SK-N-SH (cell line): ENCODE results near the gene COL8A1. TPM values are rescaled to one million over a fixed set of nuclear protein-coding genes. Genes with fewer than 3 reads are reported as not detected.
A peak's percentile ranks its signal among the peaks of the same experiment; 100 is the strongest.
"Not testable (repeated sequence)": the region's sequence is repeated elsewhere in the genome, so short reads cannot be mapped to it uniquely, and the experiment has no call there.

Experiments used
- CTCF ChIA-PET: fragments of 300-600, 350-600 bp; formaldehyde crosslinking; extraction: SDS; loops from one replicate; lab custom pipeline; 2021; lab: Yijun Ruan, JAX
- POLR2A ChIA-PET: fragments of 350-600 bp; sonication (Branson Sonifier 250); formaldehyde crosslinking; extraction: SDS; loops from one replicate; lab custom pipeline; 2020; ENCODE audit warnings: antibody characterized with exemption, inconsistent platforms; lab: Yijun Ruan, JAX
- DNase-seq: peaks from one replicate; pipeline ENCODE4 v3.0.0; 2012
- H2AFZ ChIP-seq: fragments of 200-600 bp; sonication (generic); 2 replicates; pipeline ENCODE4 v1.8.1; 2016; ENCODE audit warnings: antibody characterized with exemption, mild to moderate bottlenecking, low read depth
- H3F3A ChIP-seq: fragments of 200-600 bp; sonication (generic); replicated peaks from 2 replicates; pipeline ENCODE3; 2016; ENCODE audit warnings: antibody characterized with exemption, mild to moderate bottlenecking; ENCODE audit not compliant: insufficient read depth
- H3K27ac ChIP-seq, 2 experiments: fragments of 200-500 bp in 1 of 2; fragments of 200-600 bp in 1 of 2; sonication (Bioruptor generic) in 1 of 2; sonication (generic), shearing (Covaris generic) in 1 of 2; 2 replicates each; pipeline versions ENCODE4 v1.5.1 to v1.6.1; 2014 to 2016; ENCODE audit warnings: low read depth in 2 of 2, inconsistent platforms in 1 of 2, low read length in 1 of 2, mild to moderate bottlenecking in 1 of 2, mixed read lengths in 1 of 2
- H3K27me3 ChIP-seq: fragments of 200-600 bp; sonication (generic), shearing (Covaris generic); 2 replicates; pipeline ENCODE4 v1.6.1; 2016; ENCODE audit warnings: mixed run types; ENCODE audit not compliant: insufficient read depth
- H3K36me3 ChIP-seq, 2 experiments: fragments of 200-500 bp in 1 of 2; fragments of 200-600 bp in 1 of 2; sonication (Bioruptor generic) in 1 of 2; sonication (generic) in 1 of 2; replicated peaks in 1 of 2; 2 replicates each; pipeline versions ENCODE3 to v1.5.1; 2014 to 2016; ENCODE audit warnings: low read length in 1 of 2, mild to moderate bottlenecking in 1 of 2; ENCODE audit not compliant: insufficient read depth in 2 of 2, control insufficient read depth in 1 of 2
- H3K4me1 ChIP-seq, 2 experiments: fragments of 200-500 bp in 1 of 2; fragments of 200-600 bp in 1 of 2; sonication (Bioruptor generic) in 1 of 2; sonication (generic), shearing (Covaris generic) in 1 of 2; 2 replicates each; pipeline versions ENCODE4 v1.5.1 to v1.6.1; 2014 to 2016; ENCODE audit warnings: low read depth in 1 of 2, low read length in 1 of 2, mixed run types in 1 of 2; ENCODE audit not compliant: insufficient read depth in 2 of 2, control insufficient read depth in 1 of 2
- H3K4me2 ChIP-seq: fragments of 200-600 bp; sonication (generic), shearing (Covaris generic); 2 replicates; pipeline ENCODE4 v1.6.1; 2017; ENCODE audit warnings: mixed run types
- H3K4me3 ChIP-seq, 2 experiments: fragments of 200-500 bp in 1 of 2; fragments of 200-600 bp in 1 of 2; sonication (Bioruptor generic) in 1 of 2; sonication (generic), shearing (Covaris generic) in 1 of 2; 2 replicates each; pipeline versions ENCODE4 v1.5.1 to v1.8.1; 2014 to 2016; ENCODE audit warnings: low read depth in 2 of 2, inconsistent platforms in 1 of 2, low read length in 1 of 2, mild to moderate bottlenecking in 1 of 2, mixed read lengths in 1 of 2, moderate library complexity in 1 of 2
- H3K79me2 ChIP-seq: fragments of 200-600 bp; sonication (generic); 2 replicates; pipeline ENCODE4 v1.8.1; 2017; ENCODE audit warnings: mild to moderate bottlenecking; ENCODE audit not compliant: insufficient read depth
- H3K9ac ChIP-seq: fragments of 200-600 bp; sonication (generic); 2 replicates; pipeline ENCODE4 v1.6.1; 2017; ENCODE audit warnings: mixed run types
- H3K9me2 ChIP-seq: fragments of 200-600 bp; sonication (generic); 2 replicates; pipeline ENCODE4 v1.6.1; 2017; ENCODE audit warnings: mixed run types
- H3K9me3 ChIP-seq: fragments of 200-600 bp; sonication (generic); 2 replicates; pipeline ENCODE4 v1.6.1; 2017; ENCODE audit warnings: mixed run types, mild to moderate bottlenecking, moderate library complexity
- H4K20me1 ChIP-seq: fragments of 200-600 bp; sonication (generic); 2 replicates; pipeline ENCODE4 v1.6.1; 2017; ENCODE audit warnings: mild to moderate bottlenecking, mixed run types; ENCODE audit not compliant: insufficient read depth
- FOSL2 ChIP-seq: IDR thresholded peaks from 2 replicates; pipeline ENCODE4 v1.4.0; 2012; ENCODE audit warnings: low read depth, mild to moderate bottlenecking, moderate library complexity, borderline replicate concordance
- FOXJ3 ChIP-seq: sonication (generic); formaldehyde crosslinking; IDR thresholded peaks from 2 replicates; pipeline ENCODE4 v1.5.1; 2020; ENCODE audit warnings: mild to moderate bottlenecking, missing genetic modification reagents
- JUND ChIP-seq: IDR thresholded peaks from 2 replicates; pipeline ENCODE4 v1.4.0; 2012
- POLR2AphosphoS5 ChIP-seq: IDR thresholded peaks from 2 replicates; pipeline ENCODE4 v1.6.1; 2012; ENCODE audit warnings: low read depth, low read length
- WGBS: methylation state at CpG from one replicate; pipeline ENCODE4 v1.1.6; 2017; ENCODE audit warnings: low lambda C conversion rate; 5-methylcytosine and 5-hydroxymethylcytosine counted together
- polyA plus RNA-seq, 3 experiments: library from polyadenylated mRNA; depleted of rRNA; stranded (reverse); fragments of >200 nt; gene quantifications; 2 replicates each; pipeline ENCODE4 v1.2.3, GENCODE V29; 2012
- TF ChIP-seq, protein P1 (sequence below): IDR thresholded peaks from 2 replicates; pipeline ENCODE4 v1.6.1; 2012; ENCODE audit warnings: mild to moderate bottlenecking, low read depth, low read length, moderate library complexity

The COL8A1 gene
- 4.0 and 16.7 TPM in 2 replicates for polyA plus RNA-seq (2012; rRNA removed)
- 8.2 and 14.9 TPM in 2 replicates for polyA plus RNA-seq (2012; cell fraction: cytosol; rRNA removed)
- polyA plus RNA-seq (2012; cell fraction: nucleus; rRNA removed): 12.8 and 14.7 TPM in 2 replicates

DNA sequence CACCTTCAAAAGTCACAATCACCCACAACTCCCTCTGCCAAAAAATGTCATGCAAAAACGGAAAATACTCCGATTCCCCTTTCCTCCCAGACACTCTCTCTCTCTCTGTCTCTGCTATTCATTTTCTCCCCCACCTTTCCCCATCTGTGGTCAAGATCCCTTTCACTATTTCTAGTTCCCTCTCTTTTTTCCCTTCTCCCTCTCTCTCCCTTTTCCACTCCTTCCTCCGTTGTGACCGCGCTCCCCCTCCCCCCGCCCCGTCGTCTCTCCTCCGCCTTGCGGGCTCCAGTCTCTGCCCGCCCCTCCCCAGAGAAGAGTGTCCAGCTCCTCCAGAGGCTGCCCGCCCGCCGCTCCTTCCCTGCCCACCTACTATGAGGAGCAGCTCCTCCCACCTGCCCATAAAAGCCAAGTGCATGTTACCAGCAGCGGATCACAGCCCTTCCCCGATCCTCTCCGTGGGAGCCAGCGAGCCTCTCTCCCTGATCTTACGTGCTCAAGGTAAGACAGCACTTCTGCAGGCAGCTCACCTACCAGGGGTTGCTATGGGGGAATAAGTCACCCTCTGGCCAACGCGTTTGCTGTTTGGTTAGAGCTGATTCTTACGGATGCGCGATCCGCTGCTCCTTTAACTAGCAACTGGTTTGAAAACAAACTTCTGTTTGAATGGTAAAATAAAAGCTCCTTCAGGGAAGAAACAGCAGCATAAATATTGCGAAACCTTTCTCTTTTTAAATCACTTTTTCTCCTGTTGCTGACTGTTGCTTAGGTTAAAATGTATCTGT lies at the start of gene COL8A1:
Gene COL8A1 (plus strand): TSS at position 428 of the 782 bp plus-strand sequence. CDS start 152,089 bp downstream, outside the sequence.
- peak within 1 kb of the TSS; percentile 68 to 73; a peak in 3 of 4 replicates for H3K27ac ChIP-seq
- peaks cover 49% of the 10 kb centered on the region; the same call in 1 of the 2 replicates for H3K27me3 ChIP-seq
- no peak for TF ChIP-seq FOSL2
- no peak for TF ChIP-seq JUND
- TF ChIP-seq, protein P1, sequence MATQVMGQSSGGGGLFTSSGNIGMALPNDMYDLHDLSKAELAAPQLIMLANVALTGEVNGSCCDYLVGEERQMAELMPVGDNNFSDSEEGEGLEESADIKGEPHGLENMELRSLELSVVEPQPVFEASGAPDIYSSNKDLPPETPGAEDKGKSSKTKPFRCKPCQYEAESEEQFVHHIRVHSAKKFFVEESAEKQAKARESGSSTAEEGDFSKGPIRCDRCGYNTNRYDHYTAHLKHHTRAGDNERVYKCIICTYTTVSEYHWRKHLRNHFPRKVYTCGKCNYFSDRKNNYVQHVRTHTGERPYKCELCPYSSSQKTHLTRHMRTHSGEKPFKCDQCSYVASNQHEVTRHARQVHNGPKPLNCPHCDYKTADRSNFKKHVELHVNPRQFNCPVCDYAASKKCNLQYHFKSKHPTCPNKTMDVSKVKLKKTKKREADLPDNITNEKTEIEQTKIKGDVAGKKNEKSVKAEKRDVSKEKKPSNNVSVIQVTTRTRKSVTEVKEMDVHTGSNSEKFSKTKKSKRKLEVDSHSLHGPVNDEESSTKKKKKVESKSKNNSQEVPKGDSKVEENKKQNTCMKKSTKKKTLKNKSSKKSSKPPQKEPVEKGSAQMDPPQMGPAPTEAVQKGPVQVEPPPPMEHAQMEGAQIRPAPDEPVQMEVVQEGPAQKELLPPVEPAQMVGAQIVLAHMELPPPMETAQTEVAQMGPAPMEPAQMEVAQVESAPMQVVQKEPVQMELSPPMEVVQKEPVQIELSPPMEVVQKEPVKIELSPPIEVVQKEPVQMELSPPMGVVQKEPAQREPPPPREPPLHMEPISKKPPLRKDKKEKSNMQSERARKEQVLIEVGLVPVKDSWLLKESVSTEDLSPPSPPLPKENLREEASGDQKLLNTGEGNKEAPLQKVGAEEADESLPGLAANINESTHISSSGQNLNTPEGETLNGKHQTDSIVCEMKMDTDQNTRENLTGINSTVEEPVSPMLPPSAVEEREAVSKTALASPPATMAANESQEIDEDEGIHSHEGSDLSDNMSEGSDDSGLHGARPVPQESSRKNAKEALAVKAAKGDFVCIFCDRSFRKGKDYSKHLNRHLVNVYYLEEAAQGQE: no peak
- TF ChIP-seq FOXJ3 (CRISPR knock-in tag): no peak
- TF ChIP-seq POLR2AphosphoS5: no peak
- H3K9me3 ChIP-seq: no peaks in the 10 kb centered on the region
- peaks cover 22% of the 10 kb centered on the region for H3F3A ChIP-seq
- peak within 1 kb of the TSS; percentile 33; the same call in 1 of the 2 replicates for H3K9ac ChIP-seq
- DNase-seq: no peak
- H2AFZ ChIP-seq: peak within 1 kb of the TSS; percentile 48
- H4K20me1 ChIP-seq: no peaks in the 10 kb centered on the region
- no peaks in the 10 kb centered on the region; a peak in 1 of 4 replicates for H3K4me1 ChIP-seq
- no peaks in the 10 kb centered on the region for H3K9me2 ChIP-seq
- 5% methylated on average over 26 of the region's 26 CpGs for WGBS
- peak within 1 kb of the TSS; percentile 94 for H3K4me2 ChIP-seq
- H3K79me2 ChIP-seq: no peaks in the 10 kb centered on the region
- CTCF ChIA-PET: interaction anchor here (1.5 to 1.6 kb wide), 2 partner anchors 47 to 114 kb away, joined by 3 to 4 read pairs; no protein-coding TSS in a partner anchor
- POLR2A ChIA-PET: no interaction called here
- peak within 1 kb of the TSS; percentile 43 to 67 for H3K4me3 ChIP-seq
- H3K36me3 ChIP-seq: no peaks in the 10 kb centered on the region

GRCh38 chr3:99589168-99589567 lies 49.2 kb upstream of the COL8A1 start:
- H3K4me3 ChIP-seq, H3K4me2 ChIP-seq, H3K27ac ChIP-seq, H3K9me3 ChIP-seq, H4K20me1 ChIP-seq, H3K4me1 ChIP-seq, H3K36me3 ChIP-seq, H3K79me2 ChIP-seq, DNase-seq, CTCF ChIA-PET, H3K9ac ChIP-seq, H3F3A ChIP-seq, H2AFZ ChIP-seq, POLR2A ChIA-PET, H3K9me2 ChIP-seq, H3K27me3 ChIP-seq: not testable (repeated sequence)
- WGBS: 0% methylated on average over 3 of the region's 4 CpGs
